Measurements from ENCODE around the gene GADL1.

The GADL1 gene

GRCh38 chr3:30766522-30766921 is 127.9 kb downstream of the GADL1 start:
- DNase-seq (ENCODE audit: extremely low spot score) = no peak
- TF ChIP-seq CTCF (IDR thresholded peaks at IDR 0.05; ENCODE audit: control extremely low read depth, extremely low read depth, low read depth, missing control alignments) = no peak
- POLR2A ChIA-PET = no interaction called here
- CTCF ChIA-PET = interaction anchor here (0.6 to 1.5 kb wide), 2 partner anchors 369 to 445 kb away, joined by 3 read pairs; no protein-coding TSS in a partner anchor

- no peak for TF ChIP-seq CTCF (IDR thresholded peaks at IDR 0.05; ENCODE audit: control extremely low read depth, extremely low read depth, low read depth, missing control alignments)
- CTCF ChIA-PET = interaction anchor here (1.6 kb wide), 1 partner anchor 1003 kb away, joined by 4 read pairs; no protein-coding TSS in a partner anchor
- POLR2A ChIA-PET = no interaction called here
- DNase-seq (ENCODE audit: extremely low spot score) = no peak
Observed at GRCh38 chr3:30764891-30765290, 129.6 kb downstream of the GADL1 start.

GRCh38 chr3:30764281-30764680 is 130.2 kb downstream of the GADL1 start:
- ChIA-PET CTCF (no interaction called here), POLR2A (no interaction called here)
- no peak for DNase-seq (ENCODE audit: extremely low spot score)
- TF ChIP-seq CTCF (IDR thresholded peaks at IDR 0.05; ENCODE audit: control extremely low read depth, extremely low read depth, low read depth, missing control alignments) = no peak

- CTCF ChIA-PET = interaction anchor here (0.9 kb wide), 1 partner anchor 1007 kb away, joined by 3 read pairs; no protein-coding TSS in a partner anchor
- DNase-seq (ENCODE audit: extremely low spot score) = no peak
- no peak for TF ChIP-seq CTCF (IDR thresholded peaks at IDR 0.05; ENCODE audit: control extremely low read depth, extremely low read depth, low read depth, missing control alignments)
- POLR2A ChIA-PET = no interaction called here
Observed at GRCh38 chr3:30761374-30761773, 133.1 kb downstream of the GADL1 start.

GRCh38 chr3:30760737-30761136 is 133.7 kb downstream of the GADL1 start:
- CTCF ChIA-PET = interaction anchor here (0.9 to 6.2 kb wide), 2 partner anchors 8 to 1008 kb away, joined by 3 to 45 read pairs; no protein-coding TSS in a partner anchor
- no peak for DNase-seq (ENCODE audit: extremely low spot score)

GRCh38 chr3:30760040-30760695 is 134.3 kb downstream of the GADL1 start:
- DNase-seq (ENCODE audit: extremely low spot score) = no peak
- no peak for TF ChIP-seq CTCF (IDR thresholded peaks at IDR 0.05; ENCODE audit: control extremely low read depth, extremely low read depth, low read depth, missing control alignments)
- CTCF ChIA-PET = interaction anchor here (0.9 to 6.2 kb wide), 2 partner anchors 9 to 1008 kb away, joined by 3 to 45 read pairs; no protein-coding TSS in a partner anchor
- POLR2A ChIA-PET = no interaction called here

More at GRCh38 chr3:30760737-30761136, 133.7 kb downstream of the GADL1 start:
- TF ChIP-seq CTCF (IDR thresholded peaks at IDR 0.05; ENCODE audit: control extremely low read depth, extremely low read depth, low read depth, missing control alignments) = no peak
- POLR2A ChIA-PET = no interaction called here

Data from GM10248 (cell line).